Embryonic facial prominence (tissue), 1 donor: ENCODE results near the gene SETD1B.

Experiments
- DNase-seq: peaks from one replicate; pipeline ENCODE4 v3.0.0-alpha.2; 2016; ENCODE audit errors: extremely low spot score

SETD1B gene

GRCh38 chr12:121807642-121808347 lies 4.0 kb downstream of the SETD1B start:
- no peak for DNase-seq

DNA sequence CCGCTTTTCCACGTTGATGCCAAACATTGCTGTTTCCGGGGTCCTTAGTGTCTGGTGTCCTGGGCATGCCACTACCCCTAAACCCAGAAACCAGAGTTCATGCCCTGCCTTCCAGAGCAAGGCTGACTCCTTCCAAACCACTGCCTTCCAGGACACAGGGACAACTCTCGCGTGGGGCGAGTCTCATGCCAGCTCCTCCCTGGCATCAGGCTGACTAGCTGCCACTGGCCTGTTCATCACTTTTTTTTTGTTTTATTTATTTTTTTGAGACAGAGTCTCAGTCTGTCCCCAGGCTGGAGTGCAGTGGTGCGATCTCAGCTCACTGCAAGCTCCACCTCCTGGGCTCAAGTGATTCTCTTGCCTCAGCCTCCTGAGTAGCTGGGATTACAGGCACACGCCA lies 4.8 kb downstream of the SETD1B start:
- DNase-seq: no peak

GRCh38 chr12:121809712-121810116 lies 5.9 kb downstream of the SETD1B start:
- no peak for DNase-seq

DNA sequence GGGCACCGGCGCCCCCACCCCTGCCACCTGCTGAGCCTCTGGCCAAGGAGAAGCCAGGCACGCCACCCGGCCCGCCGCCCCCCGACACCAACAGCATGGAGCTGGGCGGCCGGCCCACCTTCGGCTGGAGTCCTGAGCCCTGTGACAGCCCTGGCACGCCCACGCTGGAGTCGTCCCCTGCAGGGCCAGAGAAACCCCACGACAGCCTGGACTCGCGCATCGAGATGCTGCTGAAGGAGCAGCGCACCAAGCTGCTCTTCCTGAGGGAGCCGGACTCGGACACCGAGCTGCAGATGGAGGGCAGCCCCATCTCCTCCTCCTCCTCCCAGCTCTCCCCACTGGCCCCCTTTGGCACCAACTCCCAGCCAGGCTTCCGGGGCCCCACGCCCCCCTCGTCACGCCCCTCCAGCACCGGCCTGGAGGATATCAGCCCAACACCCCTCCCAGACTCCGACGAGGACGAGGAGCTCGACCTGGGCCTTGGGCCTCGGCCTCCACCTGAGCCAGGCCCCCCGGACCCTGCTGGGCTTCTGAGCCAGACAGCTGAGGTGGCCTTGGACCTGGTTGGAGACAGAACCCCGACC lies 6.5 kb downstream of the SETD1B start:
- DNase-seq: no peak

DNA sequence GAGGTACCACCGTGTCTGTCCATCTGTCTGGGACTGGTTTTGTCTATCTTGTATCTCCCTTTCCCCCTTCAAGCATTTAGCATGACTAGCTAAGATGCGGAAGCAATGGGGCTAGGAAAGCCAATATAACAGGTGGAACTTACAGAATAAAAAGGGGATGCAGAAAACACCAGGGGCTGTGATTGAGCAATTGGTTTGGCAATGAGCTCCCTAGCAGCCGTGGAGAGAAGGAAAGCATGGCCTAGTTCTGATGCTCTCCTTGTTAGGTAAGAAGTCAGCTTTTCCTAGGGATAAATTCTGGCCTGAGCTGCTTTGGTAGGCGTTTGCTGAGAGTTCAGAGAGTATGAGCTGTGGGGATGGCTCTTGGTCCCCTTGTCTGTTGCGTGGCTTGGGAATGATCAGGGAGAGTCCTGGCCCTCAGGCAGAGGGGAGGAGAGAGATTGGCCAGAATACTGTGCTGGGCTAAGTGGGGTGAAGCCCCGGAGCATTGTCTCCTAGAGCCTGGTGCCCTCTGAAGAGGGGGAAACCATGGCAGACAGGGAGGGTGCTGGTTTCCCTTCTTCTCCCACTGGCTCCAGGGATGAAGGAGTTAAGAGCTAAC lies 7.1 kb downstream of the SETD1B start:
- no peak for DNase-seq

DNA sequence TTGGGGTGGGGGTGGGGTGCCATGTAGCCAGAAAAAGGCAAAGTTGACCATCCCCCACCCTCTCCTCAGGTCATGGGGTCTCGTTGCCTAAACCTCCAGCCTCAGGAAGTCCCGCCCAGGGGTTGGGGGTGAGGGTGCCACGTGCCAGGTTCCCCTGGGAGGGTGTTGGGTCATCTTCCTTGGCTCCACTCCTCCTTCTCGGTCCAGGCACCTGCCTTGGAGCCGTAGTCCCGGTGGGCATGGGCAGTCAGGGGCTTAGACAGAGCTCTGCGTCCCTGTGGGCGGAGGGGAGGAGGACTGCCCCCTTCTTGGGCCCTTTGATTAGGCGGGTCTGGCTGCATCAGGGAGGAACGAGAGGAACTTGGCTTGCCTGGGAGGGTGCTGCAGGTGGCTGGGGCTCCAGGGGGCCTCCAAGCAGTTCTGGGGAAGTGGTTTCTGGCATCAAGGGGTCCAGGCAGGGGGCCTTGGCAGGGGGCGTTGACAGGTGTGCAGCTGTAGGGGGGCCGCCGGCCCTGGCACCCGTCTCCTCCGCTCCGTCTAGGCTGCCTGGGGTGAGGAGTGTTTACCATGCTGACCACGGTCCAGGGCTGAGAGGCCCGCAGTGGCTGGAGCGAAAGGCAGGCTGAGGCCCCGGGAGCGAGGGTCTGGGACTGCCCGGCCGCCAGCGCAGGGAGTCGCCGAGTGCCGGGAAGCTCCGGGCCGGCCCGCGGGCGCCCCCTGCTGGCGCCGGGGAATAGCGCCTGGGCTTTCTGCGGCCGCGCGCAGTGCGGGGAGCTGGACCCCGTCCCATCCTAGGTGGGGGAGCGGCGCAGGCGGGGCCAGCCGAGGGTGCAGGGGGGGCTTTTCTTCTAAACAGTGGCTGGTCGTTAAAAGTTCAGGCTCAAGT lies 7.9 kb downstream of the SETD1B start:
- DNase-seq: no peak

DNA sequence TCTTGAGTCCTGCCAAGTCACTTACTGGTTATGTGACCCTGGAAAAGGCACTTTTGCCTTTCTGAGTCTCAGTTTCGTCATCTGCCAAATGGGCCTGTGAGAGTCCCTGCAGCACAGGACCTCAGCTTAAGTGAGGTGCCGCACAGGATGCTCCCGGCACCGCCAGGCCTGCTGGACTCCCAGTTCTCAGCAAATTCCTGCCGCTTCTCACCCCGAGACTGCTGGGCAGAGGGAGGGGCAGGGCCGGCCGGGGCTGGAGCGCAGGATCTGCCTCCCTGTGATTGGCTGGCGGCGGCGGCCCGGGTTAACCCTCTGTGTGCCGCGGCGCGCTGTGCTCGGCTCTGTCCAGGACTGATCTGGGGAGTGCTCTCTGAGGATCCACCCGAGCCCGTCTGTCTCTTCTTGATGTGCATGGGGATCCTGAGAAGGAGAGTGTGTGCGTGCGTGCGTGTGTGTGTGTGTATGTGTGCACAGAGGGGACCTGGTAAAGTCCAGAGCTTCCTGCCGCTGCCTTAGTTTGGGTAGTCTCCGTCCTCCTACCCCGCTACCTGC lies 8.6 kb downstream of the SETD1B start:
- no peak for DNase-seq

- DNase-seq: no peak
These were observed 9.4 kb downstream of the SETD1B start for GRCh38 chr12:121812921-121813896.

GRCh38 chr12:121813951-121814350 lies 10.1 kb downstream of the SETD1B start:
- no peak for DNase-seq

GRCh38 chr12:121814429-121815119 lies 10.8 kb downstream of the SETD1B start:
- no peak for DNase-seq

GRCh38 chr12:121815263-121815662 lies 11.5 kb downstream of the SETD1B start:
- no peak for DNase-seq

DNA sequence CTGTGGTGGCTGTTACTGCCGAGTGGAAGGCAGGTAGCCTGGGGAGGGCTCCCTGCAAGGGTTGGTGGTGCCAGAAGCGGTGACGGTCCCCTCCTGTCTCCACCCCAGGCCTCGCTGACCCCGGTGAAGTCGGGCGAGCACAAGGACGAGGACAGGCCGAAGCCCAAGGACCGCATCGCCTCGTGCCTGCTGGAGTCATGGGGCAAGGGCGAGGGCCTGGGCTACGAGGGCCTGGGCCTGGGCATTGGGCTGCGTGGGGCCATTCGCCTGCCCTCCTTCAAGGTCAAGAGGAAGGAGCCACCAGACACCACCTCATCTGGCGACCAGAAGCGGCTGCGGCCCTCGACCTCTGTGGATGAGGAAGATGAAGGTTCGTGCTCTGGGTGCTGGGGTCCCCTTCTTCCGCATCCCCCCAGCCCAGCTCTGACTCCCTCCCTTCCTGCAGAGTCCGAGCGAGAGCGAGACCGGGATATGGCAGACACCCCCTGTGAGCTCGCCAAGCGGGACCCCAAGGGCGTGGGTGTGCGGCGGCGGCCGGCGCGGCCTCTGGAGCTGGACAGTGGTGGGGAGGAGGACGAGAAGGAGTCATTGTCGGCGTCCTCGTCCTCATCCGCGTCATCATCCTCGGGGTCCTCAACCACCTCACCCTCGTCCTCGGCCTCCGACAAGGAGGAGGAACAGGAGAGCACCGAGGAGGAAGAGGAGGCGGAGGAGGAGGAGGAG lies 13.3 kb downstream of the SETD1B start:
- no peak for DNase-seq

- no peak for DNase-seq
These were observed 13.8 kb downstream of the SETD1B start for GRCh38 chr12:121817648-121818043.

GRCh38 chr12:121819212-121819949 lies 15.6 kb downstream of the SETD1B start:
- DNase-seq: no peak

DNA sequence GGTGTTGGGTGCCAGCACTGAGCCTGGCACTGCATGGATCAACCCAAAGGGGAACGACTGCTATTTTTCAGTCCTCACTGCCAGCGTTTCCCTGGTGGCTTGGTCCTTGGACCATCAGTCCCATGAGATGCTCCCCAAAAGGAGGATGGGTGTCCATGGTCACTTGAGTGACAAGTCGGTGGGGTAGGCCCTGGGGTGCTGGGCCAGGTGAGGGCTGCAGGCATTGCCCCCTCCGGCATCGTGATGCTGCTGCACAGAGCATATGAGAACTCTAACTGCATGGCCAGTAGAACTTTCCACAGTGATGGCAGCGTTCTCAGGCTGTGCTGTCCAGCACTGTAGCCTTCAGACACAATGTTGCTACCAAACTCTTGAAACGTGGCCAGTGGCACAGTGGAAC lies 16.2 kb downstream of the SETD1B start:
- no peak for DNase-seq

DNA sequence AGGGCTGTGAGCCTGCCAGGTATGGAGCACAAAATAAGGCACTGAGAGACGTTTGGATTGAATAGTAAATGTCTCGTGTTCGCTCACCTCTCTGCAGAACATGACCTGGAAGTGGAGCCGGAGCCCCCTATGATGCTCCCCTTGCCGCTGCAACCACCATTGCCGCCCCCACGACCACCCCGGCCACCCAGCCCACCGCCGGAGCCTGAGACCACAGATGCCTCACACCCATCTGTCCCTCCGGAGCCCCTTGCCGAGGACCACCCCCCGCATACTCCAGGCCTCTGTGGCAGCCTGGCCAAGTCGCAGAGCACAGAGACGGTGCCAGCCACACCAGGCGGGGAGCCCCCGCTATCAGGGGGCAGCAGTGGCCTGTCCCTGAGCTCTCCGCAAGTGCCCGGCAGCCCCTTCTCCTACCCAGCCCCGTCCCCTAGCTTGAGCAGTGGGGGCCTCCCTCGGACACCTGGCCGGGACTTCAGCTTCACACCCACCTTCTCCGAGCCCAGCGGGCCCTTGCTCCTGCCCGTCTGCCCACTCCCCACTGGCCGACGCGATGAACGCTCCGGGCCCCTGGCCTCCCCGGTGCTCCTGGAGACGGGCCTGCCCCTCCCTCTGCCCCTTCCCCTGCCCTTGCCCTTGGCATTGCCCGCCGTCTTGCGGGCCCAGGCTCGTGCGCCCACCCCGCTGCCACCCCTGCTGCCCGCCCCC lies 18.7 kb downstream of the SETD1B start:
- DNase-seq: no peak

GRCh38 chr12:121823101-121823726 lies 19.4 kb downstream of the SETD1B start:
- DNase-seq: no peak

- DNase-seq: no peak
These were observed 19.9 kb downstream of the SETD1B start for GRCh38 chr12:121823727-121824115.
